IPS DF 6.9 (cell line): Measurements from ENCODE around the gene LHFPL3.

ENCODE experiments used
- DNase-seq: peaks from one replicate; pipeline ENCODE4 v3.0.0-alpha.2; 2013; ENCODE audit warnings: low read depth, low spot score
- H3K27ac ChIP-seq: one replicate; pipeline ENCODE4 v1.5.1; 2013; ENCODE audit warnings: low read length, control low read depth
- H3K27me3 ChIP-seq: 2 replicates; pipeline ENCODE4 v1.6.1; 2013; ENCODE audit warnings: mild to moderate bottlenecking, low read length; ENCODE audit not compliant: control insufficient read depth, insufficient read depth
- H3K36me3 ChIP-seq: 2 replicates; pipeline ENCODE4 v1.6.1; 2013; ENCODE audit warnings: low read length; ENCODE audit not compliant: control insufficient read depth, insufficient read depth
- H3K4me1 ChIP-seq: 2 replicates; pipeline ENCODE4 v1.6.1; 2013; ENCODE audit warnings: low read length; ENCODE audit not compliant: control insufficient read depth, insufficient read depth
- H3K4me3 ChIP-seq: 2 replicates; pipeline ENCODE4 v1.5.1; 2013; ENCODE audit warnings: mild to moderate bottlenecking, low read length
- H3K9me3 ChIP-seq: 2 replicates; pipeline ENCODE4 v1.6.1; 2013; ENCODE audit warnings: low read length, inconsistent platforms; ENCODE audit not compliant: control insufficient read depth, insufficient read depth
- WGBS: extraction: QIAGEN DNeasy Blood & Tissue Kit; methylation state at CpG from one replicate; pipeline ENCODE4 v1.1.7; 2013; ENCODE audit warnings: mixed read lengths, missing lambda C conversion rate; ENCODE audit not compliant: insufficient read length, insufficient coverage; 5-methylcytosine and 5-hydroxymethylcytosine counted together

The LHFPL3 gene

DNA sequence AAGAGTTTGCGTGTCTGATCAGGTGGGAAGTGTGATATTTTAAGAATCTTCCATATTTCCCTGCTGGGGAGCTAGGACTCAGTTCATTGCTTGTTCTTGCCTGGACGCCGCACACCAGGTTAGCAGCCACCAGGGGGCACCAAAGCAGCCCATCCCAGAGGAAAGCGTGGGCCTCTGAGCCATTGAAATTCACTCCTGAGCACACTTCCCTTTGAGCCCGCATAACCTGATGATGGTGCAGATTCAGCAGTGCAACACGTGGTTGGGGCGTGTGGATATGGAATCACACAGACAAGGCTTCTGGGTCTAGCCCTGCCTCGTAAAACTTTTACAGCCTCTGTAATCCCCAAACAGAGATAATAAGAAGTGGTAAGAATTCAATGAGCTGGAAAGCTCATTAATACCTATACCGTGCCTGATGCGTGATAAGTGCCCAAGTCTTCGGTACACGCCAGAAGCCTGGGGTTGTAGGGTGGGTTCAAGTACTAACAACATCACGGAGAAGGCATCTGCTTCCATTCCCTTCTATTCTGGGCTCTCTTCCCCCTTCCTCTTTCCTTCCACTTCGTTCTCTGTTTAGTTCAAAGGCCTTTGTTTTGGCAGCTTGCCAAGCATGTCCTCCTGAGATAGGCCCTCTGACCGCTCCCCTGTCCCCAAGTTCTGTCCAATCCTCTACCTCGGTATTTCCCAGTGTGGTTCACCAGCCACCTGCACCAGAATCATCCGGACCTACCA, 555.5 kb downstream of the LHFPL3 start:
- peak; percentile 85 for DNase-seq
- H3K36me3 ChIP-seq: no peaks in the 10 kb centered on the region
- no peaks in the 10 kb centered on the region for H3K9me3 ChIP-seq
- H3K4me3 ChIP-seq: no peak overlapping the region
- 0 out of 2 replicates have a peak, but pooled peaks cover 1% of the 10 kb centered on the region for H3K4me1 ChIP-seq
- H3K27ac ChIP-seq: no peak overlapping the region
- no CpG with 5 or more reads among the region's 17 CpGs for WGBS
- H3K27me3 ChIP-seq: no peaks in the 10 kb centered on the region

DNA sequence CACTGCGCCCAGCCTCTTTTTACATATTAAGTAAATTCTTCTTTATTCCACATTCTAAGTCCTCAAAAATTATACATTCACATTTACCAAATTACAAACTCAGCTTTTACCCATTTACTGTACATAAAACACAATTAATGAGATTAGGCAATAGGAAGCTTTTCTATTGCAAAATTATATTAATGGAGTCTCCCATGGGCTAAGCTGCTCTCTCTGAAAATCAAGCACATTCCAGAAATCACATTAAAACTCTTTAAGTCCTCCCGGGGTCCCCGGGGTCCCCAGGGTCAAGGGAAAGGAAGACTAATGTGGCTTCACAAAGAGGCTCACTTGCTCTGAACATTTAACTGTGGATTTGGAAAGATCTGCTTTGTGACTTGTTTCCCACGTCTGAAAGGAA, 558.2 kb downstream of the LHFPL3 start:
- 100% methylated on average over 1 of the region's 4 CpGs for WGBS
- no peak overlapping the region for H3K4me3 ChIP-seq
- DNase-seq: no peak
- no peaks in the 10 kb centered on the region for H3K27me3 ChIP-seq
- 0 out of 2 replicates have a peak, but pooled peaks cover 1% of the 10 kb centered on the region for H3K4me1 ChIP-seq
- H3K36me3 ChIP-seq: no peaks in the 10 kb centered on the region
- H3K27ac ChIP-seq: no peak overlapping the region
- H3K9me3 ChIP-seq: no peaks in the 10 kb centered on the region

DNA sequence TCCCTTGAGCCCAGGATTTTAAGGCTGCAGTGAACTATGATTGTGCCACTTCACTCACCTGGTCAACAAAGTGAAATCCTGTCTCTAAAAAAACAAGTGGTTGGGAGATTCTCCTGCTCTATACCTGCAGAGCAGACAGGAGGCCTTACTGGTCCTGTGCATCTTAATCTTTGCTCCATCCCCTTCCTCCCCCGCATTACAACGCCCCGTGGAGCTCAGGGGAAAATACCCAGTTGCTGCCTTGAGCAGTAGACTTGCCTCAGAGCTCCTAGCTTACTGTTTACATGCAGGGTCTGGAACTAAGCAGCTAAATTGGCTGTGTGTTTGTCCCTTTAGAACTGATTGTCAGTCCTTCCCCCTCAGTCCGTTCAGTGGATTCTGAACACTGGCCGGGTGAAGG, 561.8 kb downstream of the LHFPL3 start:
- no peaks in the 10 kb centered on the region for H3K36me3 ChIP-seq
- H3K27ac ChIP-seq: no peak overlapping the region
- no peaks in the 10 kb centered on the region for H3K9me3 ChIP-seq
- no peak overlapping the region for H3K4me3 ChIP-seq
- no peaks in the 10 kb centered on the region for H3K27me3 ChIP-seq
- H3K4me1 ChIP-seq: no peaks in the 10 kb centered on the region
- no peak for DNase-seq
- WGBS: no CpG with 5 or more reads among the region's 5 CpGs

DNA sequence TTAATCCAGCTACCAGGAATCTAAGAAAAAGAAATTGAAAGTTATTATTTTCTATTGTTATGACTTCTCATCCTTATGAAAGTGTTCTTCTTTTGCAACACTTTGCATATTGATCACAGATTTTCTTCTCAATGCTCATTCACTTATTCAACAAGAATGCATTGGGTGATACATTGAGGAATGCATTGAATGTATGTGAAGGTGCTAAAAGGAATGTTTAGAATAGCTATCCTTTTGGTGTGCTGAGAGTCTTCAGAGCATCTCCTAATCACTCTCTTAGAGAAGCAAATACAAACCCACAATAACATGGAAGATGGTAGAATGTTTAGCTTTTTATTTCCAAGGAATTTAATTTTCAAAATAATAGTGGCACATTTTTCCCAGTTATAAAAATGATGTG, 563.5 kb downstream of the LHFPL3 start:
- Histone ChIP-seq H3K9me3 (no peaks in the 10 kb centered on the region), H3K36me3 (no peaks in the 10 kb centered on the region), H3K4me1 (no peaks in the 10 kb centered on the region), H3K4me3 (no peak overlapping the region), H3K27me3 (no peaks in the 10 kb centered on the region), H3K27ac (no peak overlapping the region)
- no peak for DNase-seq

DNA sequence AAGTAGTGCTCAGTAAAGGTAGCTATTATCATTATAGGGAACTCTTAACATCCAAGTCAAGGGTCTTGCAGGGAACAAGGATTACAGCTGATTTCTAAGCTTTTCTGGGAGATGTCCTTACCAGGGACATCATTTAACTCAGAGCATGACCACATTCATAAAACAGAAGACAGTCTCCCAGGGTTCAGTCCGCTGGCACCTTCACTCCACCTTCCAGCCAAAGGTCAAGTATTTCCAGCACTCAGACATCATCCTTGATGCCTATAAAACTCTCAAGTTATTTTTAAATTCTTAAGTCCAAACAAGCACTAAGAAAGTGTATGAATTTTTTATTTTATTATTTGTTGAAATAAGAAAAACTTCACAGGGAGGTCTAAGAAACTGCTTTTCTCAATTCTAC, 565.9 kb downstream of the LHFPL3 start:
- no peak overlapping the region for H3K4me3 ChIP-seq
- H3K9me3 ChIP-seq: no peaks in the 10 kb centered on the region
- no CpG with 5 or more reads among the region's 1 CpG for WGBS
- no peak overlapping the region for H3K27ac ChIP-seq
- H3K36me3 ChIP-seq: no peaks in the 10 kb centered on the region
- no peaks in the 10 kb centered on the region for H3K4me1 ChIP-seq
- no peak for DNase-seq
- H3K27me3 ChIP-seq: no peaks in the 10 kb centered on the region

DNA sequence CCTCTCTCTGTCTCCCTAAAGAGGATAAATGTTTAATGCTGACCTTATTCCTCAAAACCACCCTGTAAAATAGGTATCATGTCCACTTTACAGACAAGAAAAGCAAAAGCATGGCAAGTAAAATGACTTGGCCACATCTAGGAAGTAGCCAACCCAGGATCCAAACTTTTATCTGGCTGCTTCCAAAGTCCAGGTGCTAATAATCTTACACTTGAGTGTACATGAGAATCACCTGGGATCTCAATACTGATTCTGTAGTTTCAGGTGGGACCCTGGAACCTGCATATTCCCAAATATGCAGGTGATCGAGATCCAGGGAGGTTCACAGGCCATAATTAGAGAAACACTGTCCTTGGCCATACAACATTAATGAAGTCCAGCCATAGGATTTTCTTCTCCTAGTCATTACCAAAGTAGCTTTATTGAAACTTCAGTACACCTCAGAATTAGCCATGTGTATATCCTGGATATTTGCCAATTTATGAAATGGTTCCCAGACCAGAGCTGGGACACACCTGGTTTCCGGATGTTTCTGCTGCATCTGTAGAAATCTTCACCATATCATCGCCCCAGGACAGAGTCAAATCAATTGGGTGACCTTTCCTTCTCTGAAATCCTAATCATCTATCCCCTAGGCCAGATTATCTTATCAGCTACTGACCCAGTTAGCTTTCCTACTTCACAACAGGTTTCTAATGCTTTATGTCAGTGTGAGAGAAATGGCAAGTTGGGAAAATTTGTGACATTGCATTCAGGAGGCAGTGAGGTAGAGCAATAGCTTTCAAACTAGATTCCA, 566.5 kb downstream of the LHFPL3 start:
- no peak for DNase-seq
- Histone ChIP-seq H3K4me1 (no peaks in the 10 kb centered on the region), H3K4me3 (no peak overlapping the region), H3K36me3 (no peaks in the 10 kb centered on the region), H3K27ac (no peak overlapping the region), H3K27me3 (no peaks in the 10 kb centered on the region), H3K9me3 (no peaks in the 10 kb centered on the region)
- WGBS: no CpG with 5 or more reads among the region's 3 CpGs

DNA sequence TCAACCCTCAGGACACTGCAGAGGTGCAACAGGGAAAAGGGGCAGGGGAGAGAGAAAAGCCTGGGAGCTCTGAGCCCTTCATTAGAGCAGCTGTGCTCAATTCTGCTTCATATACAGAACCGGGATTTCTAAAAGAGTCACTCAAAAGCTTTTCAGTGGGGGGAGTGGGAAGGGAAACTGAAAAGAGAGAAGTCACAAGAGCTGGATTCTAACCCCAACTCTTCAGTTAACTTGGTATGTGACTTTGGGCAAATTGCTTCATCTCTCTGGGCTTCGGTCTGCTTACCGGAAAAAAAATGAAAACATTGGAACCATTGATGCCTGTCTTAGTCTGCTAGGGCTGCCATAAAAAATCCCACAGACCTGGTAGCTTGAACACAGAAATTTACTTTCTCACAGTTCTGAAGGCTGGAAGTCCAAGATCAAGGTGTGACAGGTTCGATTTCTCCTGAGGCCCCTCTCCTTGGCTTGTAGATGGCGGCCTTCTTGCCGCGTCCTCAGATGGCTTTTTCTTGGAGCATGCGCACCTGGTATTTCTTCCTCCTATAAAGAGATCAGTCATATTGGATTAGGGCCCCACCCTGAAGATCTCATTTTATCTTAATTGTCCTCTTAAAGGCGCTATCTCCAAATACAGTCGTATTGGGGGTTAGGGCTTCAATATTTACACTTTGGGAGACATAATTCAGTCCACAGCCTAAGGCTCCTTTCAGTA, 567.3 kb downstream of the LHFPL3 start:
- Histone ChIP-seq H3K27ac (no peak overlapping the region), H3K4me1 (no peaks in the 10 kb centered on the region), H3K27me3 (no peaks in the 10 kb centered on the region), H3K9me3 (no peaks in the 10 kb centered on the region), H3K36me3 (no peaks in the 10 kb centered on the region), H3K4me3 (no peak overlapping the region)
- no CpG with 5 or more reads among the region's 10 CpGs for WGBS
- DNase-seq: no peak

DNA sequence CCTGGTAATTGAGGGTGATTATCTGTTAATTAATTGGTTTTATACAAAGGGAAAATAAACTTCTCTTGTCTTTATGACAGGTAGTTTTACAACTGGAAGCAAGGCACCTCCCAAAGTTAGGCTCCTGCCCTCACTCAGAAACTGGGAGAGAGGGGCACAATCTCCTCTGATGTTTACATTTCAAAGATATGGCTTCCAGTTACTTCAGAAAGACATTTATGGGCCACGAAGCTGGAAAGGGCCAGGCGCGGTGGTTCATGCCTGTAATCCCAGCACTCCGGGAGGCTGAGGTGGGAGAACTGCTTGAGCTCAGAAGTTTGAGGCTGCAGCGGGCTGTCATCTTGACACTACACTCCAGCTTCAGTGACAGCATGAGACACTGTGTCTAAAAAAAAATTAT, 570.0 kb downstream of the LHFPL3 start:
- Histone ChIP-seq H3K4me1 (no peaks in the 10 kb centered on the region), H3K27me3 (no peaks in the 10 kb centered on the region), H3K36me3 (no peaks in the 10 kb centered on the region), H3K27ac (no peak overlapping the region), H3K4me3 (no peak overlapping the region), H3K9me3 (no peaks in the 10 kb centered on the region)
- DNase-seq: no peak
- WGBS: no CpG with 5 or more reads among the region's 5 CpGs

DNA sequence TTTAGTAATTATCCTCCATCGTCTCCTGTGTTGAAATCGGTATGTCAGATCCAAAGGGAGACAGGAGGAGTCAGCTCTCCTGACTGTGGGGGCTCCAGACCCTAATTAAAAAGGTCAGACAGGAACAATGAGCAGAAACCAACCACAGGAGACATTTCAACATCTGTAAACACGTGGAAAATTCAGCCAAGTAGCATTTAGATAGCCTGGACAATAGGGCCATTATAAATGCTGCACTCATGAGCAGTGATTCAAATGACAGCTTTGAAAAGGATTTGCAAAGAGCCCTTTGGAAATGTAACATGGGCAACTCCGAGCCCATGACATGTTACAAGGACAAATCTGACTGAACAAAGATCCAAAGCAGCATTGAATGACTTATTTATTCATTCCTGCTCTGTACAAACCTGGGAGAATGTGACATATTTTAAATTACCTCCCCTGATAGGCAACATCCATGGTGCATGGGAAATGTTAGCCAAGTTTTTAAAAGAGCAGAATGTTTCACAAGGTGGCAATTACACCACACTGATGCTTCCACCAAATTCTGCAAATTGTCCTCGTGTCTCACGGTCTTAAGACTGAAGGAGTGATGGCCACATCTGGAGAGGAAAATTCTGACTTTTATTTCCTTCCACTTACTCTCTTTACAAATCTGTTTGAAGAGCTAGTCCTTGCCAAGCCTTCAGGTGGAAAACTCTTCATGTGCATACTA, 572.3 kb downstream of the LHFPL3 start:
- H3K4me1 ChIP-seq: no peaks in the 10 kb centered on the region
- no peak for DNase-seq
- H3K27ac ChIP-seq: no peak overlapping the region
- H3K27me3 ChIP-seq: no peaks in the 10 kb centered on the region
- no peaks in the 10 kb centered on the region for H3K36me3 ChIP-seq
- H3K4me3 ChIP-seq: no peak overlapping the region
- H3K9me3 ChIP-seq: no peaks in the 10 kb centered on the region
- WGBS: no CpG with 5 or more reads among the region's 6 CpGs

DNA sequence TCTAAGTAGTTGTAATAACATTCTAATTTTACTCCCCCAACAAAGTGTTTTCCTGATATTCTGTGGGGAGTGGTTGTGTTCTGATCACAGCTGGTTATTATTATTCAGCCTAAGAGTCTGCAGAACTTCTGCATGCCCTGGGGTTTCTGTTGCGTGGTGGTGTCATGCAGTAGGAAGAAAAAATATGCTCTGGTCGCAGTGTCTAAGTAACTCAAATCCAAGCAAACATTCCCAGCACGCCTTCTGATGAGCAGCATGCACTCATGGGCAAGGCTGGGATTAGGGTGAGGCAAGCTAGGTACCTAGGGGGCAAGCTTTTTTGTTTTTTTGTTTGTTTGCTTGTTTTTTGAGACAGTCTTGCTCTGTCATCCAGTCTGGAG, 572.8 kb downstream of the LHFPL3 start:
- Histone ChIP-seq H3K36me3 (no peaks in the 10 kb centered on the region), H3K9me3 (no peaks in the 10 kb centered on the region), H3K27me3 (no peaks in the 10 kb centered on the region), H3K4me1 (no peaks in the 10 kb centered on the region), H3K27ac (no peak overlapping the region), H3K4me3 (no peak overlapping the region)
- no CpG with 5 or more reads among the region's 3 CpGs for WGBS
- DNase-seq: no peak
